Skin of body (tissue), 2 donors: ENCODE data around the gene ABHD14A. TPM values are rescaled to one million over a fixed set of nuclear protein-coding genes. Genes with fewer than 3 reads are reported as not detected.
"Not testable (repeated sequence)": the region's sequence is repeated elsewhere in the genome, so short reads cannot be mapped to it uniquely, and the experiment has no call there.

Experiments
- DNase-seq: peaks from one replicate; lab custom pipeline; 2025; lab: John Stamatoyannopoulos, UW
- total RNA-seq: library from RNA; depleted of rRNA; stranded (reverse); fragments of >200 nt; gene quantifications from one replicate; pipeline ENCODE4 v1.2.3, GENCODE V29; 2014

ABHD14A gene
- total RNA-seq, 1 donor from 2014 or later: 6.6 TPM

DNA sequence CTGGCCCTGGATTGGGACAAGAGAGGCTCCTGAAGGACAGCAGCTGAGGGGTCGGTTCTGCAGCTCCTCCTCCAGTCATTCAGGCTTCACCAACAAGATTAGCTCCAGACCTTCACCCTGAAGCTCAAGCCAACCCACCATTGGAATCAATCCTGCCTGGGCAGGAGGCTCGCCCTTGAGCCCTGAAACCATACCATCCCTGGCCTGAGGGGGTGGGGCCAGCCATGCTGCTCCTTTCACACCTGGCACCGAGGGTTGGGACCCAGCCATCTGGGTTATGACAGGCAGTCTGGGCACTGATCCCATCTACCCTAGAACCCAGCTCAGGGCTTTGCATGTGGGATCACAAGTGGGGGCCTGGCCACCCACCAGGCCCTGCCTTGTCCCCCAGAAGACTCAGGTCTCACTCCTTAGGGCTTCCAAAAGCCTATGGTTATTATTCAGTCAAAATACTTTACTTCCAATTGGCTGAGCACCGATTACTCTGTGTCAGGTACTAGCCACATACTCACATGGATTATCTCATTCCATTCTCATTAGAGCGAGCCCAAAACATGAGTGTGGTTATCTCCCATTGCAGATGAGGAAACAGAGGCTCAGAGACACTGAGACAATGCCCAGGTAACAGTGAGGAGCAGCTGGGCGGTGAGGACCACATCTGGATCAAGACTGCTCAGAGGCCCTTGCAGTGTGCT, 4.1 kb upstream of the ABHD14A start:
- no peak for DNase-seq

DNA sequence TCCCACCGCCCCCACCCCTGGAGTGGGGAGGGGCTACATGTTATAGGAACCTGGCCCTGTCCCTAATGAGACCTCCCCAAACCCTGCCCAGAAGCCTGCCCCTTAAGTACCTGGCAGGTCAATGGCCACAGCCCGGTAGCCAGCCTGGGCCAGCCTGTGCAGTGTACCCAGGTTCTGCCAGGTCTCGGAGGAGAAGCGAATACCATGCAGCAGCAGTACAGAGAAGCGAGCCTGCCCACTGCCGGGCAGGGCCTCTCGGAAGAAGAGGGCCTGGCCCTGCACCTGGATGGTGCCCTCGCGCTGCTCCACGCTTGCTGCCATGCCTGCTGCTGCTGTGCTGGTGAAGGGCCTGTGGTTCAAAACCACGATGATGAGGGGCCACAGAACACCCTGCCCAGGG, 3.5 kb upstream of the ABHD14A start:
- DNase-seq: no peak

DNA sequence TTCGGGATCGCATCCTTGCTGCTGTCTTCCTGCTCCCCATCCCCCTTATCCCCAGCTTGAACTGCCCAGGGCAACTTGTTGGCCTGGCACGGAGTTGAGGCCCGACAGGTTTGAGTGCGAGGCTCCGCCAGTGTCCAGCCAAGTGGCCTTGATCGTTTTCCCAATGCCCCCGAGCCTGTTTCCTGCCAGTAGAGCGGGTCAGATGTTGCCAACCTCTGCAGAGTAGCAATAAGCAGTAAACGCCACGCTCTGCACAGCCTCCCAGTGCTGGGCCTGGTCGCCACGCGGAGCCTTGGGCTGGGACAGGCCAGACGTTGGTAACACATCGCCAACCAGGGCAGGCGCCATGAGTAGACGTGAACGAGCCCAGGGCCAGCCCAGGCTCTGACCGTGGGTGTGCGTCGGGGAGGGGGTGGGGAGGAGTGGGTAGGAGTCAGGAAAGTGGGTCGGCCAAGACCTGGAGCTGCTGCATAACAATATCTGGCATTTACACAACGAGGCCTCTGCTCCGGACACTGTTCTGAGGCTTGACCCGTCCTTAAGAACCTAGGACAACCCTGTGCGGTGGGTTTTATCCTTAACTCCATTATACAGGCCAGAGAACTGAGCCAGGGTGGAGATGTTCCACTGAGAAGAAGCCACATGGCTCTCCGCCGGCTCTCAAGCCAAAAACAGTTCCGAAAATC, 444 bp upstream of the ABHD14A start:
- no peak for DNase-seq

DNA sequence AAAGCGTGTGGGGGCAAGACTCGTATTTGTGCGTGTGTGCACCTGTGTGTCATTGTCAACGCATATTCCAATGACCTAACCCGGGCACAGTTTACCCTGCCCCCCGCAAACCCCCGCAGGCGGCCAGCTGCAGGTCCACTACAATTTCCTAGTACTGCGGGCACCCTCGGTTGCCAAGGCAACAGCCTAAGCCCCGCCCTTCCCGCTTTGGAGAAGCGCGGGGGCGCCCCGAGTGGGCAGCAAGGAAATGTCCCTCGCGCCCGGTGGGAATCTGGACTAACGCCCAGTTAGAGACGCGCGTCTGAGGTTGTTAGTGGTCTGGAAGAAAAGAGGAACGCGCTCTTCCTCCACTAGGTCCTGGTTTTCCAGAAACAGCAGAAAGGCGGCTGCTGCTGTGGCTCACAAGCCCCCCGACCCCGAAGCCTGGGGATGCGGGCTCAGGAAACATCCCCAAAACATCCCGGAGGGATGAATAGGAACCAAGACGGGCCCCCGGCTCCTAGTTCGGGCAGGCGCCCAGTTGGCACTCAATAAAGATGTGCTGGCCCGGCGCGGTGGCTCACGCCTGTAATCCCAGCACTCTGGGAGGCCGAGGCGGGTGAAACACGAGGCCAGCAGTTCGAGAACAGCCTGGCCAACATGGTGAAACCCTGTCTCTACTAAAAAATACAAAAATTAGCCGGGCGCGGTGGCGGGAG, 1.1 kb downstream of the ABHD14A start:
- no peak for DNase-seq

DNA sequence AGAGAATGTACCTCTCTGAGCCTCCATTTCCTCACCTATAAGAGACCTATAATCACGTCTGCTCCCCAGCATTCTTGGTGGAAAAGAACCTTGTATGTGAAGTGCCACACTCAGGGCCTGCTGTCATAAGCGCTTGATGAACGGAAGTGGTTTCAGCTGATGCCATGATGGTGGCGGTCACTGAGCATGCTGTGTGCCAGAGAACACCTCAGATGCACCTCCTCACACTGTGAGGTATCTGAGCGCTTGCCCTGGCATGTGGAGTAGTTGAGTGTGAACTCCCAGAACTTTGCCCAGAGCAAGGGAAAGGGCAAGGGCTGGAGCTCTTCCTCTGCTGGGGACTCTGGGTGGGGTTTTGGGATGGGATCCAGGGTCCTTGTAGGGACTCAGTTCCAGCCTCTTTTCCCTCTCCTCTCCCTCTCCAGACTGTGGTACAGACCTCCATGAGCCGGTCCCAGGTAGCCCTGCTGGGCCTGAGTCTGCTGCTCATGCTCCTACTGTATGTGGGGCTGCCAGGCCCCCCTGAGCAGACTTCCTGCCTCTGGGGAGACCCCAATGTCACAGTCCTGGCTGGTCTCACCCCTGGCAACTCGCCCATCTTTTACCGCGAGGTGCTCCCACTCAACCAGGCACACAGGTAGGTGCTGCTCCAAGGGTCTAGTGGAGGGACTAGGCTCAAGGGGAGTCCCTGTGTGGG, 2.7 kb downstream of the ABHD14A start:
- no peak for DNase-seq

DNA sequence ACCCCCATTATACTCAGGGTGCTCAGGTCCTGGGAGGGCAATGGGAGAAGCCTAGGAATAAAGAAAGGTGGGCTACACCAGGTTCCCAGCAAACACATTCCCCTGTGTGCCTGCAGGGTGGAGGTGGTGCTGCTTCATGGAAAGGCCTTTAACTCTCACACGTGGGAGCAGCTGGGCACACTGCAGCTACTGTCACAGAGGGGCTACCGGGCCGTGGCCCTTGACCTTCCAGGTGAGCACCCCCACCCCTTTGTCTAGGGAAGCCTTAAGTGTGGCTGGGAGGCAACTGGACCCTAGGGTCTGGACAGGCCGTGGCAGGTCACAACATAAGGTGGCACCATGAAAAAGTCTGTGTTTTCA, 3.3 kb downstream of the ABHD14A start:
- DNase-seq: no peak

DNA sequence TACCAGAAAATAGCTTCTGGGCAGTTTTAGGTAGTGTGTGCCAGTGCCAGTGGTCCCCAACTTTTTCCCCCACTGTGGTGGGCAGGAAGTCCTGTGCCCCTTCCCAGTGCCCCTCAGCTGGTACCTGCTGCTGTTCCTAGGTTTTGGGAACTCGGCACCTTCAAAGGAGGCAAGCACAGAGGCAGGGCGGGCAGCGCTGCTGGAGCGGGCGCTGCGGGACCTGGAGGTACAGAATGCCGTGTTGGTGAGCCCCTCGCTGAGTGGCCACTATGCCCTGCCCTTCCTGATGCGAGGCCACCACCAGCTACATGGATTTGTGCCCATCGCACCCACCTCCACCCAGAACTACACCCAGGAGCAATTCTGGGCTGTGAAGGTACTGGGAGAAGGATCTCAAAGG, 5.4 kb downstream of the ABHD14A start:
- no peak for DNase-seq

DNA sequence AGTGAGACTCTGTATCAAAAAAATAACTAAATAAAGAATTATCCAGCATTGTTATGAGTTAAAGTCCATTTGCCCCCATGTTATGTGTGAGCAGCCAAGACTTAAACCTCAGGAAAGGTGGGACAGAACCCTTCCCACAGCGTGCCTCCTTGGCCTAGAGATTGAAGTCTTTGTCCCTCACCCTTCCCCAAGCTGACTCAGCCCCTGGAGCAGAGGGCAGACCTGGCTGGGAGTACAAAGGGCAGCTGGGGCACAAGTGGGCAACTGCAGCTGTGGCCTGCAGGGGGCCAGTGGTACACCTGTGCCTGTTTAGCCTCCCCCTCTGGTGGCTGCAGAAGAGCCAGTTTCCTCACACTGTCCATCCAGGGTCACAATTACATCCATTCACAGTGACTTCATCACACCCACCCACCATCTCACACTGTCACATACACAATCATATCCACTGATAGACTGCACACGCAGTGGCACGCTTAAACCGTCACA, 7.5 kb downstream of the ABHD14A start:
- no peak for DNase-seq

DNA sequence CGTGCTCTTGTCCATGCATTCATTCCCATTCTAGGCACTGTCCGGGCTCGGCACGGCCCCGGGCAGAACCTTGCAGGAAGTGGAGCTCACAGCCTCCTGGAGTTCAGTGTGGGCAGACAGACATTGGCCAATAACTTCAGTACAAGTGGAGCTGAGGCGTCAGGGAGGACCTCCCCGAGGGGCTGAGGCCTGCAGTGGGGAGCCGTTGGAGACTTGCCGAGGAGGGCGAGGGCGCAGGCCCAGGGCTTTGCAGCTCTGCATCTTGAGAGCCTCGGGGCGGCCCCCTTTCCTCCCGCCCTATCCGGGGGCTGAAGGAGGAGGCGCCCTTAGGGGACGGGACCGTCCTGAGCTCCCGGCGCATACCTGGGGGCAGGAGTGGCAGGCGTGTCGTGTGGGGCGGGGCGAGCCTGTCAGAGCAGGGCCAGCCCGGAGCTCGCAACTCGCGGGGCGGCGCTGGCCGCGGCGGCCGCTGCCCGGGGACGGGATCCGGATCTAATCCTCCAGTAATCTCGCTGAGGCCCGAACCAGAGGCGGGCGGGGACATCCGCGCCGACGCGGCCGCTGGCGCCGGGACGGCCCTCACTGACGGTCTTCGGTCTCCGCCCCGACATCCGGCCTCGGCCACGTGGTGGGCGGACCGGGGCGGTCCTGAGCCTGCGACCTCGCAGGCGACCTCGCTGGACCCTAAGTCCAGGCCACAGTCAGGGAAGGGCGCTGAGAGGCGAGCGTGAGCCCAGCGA, 8.1 kb downstream of the ABHD14A start, which contains the start of gene ACY1:
Gene ACY1, plus strand, starts transcription at position 698 of the 740 bp plus-strand sequence. CDS start 530 bp downstream, outside the sequence.
- peak; percentile 78 for DNase-seq

DNA sequence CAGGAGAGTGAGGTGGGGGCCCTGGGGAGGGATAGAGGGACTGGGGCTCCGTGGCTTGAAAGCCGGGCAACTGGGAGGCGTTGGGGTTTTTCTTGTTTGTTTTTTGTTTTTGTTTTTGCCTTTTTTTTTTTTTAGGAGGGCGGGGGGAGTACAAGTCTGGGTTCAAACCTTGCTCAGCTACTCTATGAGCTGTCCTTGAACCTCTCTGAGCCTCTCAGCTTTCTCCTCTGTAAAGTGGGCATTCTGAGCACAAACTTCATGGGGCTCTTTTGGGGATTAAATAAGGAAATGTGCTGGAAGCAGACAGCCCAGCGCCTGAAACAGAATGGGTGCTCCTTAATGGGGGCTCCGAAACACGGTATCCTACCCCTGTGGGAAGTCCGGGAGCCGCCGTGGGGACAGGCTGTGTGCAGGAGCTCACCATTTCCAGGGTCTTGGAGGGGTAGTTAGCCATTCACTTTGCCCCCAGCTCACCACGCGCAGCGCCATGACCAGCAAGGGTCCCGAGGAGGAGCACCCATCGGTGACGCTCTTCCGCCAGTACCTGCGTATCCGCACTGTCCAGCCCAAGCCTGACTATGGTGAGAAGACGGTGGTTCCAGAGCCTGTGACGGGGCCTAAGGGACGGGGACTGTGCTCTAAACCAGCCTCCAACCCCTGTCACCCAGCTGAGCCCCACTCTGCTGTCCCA, 8.9 kb downstream of the ABHD14A start:
- DNase-seq: no peak

DNA sequence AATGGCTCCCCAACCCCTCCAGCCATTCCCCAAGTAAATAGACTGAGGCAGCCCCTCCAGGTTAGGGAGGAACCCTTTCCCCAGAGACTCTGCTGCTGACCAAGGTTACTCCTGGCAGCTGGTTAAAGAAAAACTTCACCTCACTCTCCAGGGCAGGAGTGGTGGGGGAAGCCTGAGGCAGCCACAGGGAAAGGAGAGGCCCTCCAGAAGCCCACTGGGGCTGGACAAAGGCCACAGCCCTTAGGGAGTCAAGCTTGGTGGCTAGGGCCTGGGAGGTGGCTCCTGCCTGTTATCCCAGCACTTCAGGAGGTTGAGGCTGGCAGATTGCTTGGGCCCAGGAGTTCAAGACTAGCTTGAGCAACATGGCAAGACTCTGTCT, 9.4 kb downstream of the ABHD14A start:
- no peak for DNase-seq

DNA sequence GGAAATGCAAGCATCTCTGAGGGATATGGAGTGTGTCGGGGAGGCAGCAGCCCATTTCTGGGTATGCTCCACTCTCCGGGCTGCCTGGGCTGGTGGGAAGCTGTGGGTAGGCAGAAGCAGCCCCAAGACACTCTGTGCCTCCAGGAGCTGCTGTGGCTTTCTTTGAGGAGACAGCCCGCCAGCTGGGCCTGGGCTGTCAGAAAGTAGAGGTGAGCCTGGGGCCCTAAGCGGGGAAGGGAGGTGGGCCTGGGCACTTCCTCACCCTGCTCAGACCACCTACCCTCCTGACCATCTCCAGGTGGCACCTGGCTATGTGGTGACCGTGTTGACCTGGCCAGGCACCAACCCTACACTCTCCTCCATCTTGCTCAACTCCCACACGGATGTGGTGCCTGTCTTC, 10.2 kb downstream of the ABHD14A start:
- DNase-seq: no peak

DNA sequence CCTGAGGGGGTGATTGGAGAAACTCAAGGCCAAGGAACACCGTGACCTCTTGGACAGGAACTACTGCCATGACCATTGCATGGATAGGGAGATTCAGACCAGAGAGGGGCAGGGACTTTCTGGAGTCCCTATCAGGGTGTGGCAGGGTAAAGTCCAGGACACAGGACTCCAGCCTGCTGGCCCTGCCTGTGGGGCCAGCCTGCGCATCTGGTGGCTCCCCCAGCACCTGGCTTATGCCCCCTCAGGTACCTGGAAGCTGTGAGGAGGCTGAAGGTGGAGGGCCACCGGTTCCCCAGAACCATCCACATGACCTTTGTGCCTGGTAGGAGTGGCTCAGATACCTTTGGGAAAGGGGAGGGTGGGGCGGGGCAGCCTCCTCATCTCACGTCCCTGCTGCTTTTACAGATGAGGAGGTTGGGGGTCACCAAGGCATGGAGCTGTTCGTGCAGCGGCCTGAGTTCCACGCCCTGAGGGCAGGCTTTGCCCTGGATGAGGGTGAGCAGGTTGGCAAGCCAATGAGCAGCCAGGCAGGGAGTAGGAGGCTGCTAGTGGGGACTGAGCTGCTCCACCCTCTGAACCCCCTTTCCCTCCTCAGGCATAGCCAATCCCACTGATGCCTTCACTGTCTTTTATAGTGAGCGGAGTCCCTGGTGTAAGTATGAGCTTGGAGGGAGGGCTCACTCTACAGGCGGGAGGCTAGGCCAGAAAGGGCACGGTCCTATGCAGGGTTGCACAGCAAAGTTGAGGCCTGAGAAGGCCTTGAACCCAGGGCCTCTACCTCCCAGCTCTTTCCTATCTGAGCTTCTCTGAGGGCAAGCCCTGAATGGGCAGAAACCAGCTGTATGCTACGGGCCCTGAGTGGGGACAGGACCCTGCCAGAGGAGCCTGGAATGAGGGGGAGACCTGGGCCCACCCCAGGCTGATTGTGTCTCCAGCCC, 11.4 kb downstream of the ABHD14A start:
- no peak for DNase-seq

DNA sequence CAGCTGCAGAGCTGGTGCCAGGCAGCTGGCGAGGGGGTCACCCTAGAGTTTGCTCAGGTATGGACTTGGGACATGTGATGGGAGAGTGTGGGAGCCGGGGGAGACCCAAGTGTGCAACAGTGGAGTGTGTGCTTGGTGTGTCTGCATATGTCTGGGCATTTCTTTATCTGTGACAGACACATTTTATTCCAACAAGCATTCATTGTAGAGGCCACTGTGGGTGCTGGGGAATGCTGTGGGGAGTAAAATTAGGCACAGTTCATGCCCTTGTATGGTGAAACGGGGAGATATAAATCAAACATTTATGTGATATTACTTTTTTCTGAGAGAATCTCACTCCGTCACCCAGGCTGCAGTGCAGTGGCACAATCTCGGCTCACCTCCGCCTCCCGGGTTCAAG, 12.7 kb downstream of the ABHD14A start:
- no peak for DNase-seq

DNA sequence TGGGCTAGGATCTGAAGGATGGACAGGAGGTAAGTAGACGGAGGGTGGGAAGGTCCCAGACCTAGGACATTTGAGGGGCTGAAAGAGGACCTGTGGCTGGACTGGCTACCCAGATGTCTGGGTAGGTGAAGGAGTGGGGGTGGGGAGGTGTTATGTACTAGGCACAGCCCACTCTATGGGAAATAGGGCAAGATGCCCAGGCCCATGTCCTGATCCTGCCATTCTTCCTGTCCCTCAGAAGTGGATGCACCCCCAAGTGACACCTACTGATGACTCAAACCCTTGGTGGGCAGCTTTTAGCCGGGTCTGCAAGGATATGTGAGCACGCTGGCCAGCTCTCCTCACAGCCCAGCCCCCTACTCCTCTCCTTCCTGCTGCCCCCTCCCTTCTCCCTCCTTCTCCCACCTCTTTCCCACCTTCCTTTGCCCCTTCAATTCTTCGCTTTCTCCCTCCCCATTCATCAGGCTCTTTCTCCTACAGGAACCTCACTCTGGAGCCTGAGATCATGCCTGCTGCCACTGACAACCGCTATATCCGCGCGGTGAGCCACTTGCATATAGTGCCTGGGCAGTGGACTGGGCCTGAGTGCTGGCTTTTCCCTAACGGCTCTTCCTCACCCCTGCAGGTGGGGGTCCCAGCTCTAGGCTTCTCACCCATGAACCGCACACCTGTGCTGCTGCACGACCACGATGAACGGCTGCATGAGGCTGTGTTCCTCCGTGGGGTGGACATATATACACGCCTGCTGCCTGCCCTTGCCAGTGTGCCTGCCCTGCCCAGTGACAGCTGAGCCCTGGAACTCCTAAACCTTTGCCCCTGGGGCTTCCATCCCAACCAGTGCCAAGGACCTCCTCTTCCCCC, 13.7 kb downstream of the ABHD14A start:
- no peak for DNase-seq

DNA sequence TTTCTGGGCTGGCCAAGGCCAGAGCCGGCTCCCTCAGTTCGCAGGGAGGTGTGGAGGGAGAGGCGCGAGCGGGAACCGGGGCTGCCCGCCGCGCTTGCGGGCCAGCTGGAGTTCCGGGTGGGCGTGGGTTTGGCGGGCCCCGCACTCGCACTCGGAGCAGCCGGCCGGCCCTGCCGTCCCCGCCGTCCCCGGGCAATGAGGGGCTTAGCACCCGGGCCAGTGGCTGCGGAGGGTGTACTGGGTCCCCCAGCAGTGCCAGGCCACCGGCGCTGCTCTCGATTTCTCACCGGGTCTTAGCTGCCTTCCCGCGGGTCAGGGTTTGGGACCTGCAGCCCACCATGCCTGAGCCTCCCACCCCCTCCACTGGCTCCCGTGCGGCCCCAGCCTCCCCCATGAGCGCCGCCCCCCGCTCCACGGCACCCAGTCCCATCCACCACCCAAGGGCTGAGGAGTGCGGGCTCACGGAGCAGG, 15.7 kb downstream of the ABHD14A start:
- DNase-seq: not testable (repeated sequence)

DNA sequence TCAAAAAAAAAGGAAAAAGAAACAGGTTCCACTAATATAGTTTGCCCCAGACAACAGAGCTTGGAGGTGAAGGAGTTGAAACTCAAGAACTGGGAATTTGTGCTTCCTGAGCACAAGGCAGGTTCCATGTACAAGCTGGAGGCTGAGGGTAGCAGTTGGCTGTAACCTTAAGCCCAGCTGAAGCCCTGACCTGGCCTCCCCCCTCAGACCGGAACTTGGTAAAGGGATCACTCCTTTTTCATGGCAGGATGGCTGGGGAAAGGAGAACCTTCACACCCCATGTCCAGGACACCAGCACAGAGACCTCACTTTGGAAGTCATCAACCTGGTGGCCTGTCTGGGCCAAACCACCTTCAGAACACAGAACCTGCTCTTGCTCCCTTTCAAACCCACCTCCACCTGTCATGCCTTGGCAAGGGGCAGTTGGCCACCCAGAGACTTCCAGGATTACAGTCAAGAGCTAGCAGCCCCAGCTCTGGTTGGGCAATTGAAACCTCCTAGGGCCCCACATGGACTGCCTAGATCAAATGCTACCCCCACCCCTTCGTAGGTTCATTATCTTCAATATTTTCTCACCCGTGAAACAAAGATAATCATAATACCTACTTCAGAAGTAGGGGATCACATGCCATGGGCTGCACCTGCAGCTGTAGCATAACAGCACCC, 17.3 kb downstream of the ABHD14A start:
- DNase-seq: no peak

DNA sequence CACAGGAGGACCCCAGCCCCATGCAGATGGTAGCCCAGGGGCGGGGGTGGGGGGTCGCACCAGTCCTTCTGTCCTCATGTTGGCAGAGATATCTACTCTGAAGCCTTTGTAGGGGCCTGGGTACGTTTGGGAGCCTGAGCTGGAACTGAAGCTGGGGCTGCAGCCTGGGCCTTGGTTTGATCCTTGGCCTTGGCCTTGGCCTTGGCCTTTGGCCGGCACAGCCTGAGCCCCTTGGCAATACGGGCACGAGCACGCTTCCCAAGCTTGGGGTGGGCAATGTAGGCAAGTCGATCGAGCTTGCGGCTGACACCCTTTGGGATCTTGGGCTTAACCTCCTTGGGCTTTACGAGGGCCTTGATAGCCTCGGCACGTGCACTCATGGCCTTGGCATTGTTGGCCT, 18.8 kb downstream of the ABHD14A start:
- DNase-seq: not testable (repeated sequence)
